ENCODE results near the gene SYNPO.

- TF ChIP-seq CTCF (conservative IDR thresholded peaks at IDR 0.05) (no peak), ZFX (IDR thresholded peaks at IDR 0.05) (no peak)
These were observed 63.3 kb downstream of the SYNPO start for GRCh38 chr5:150703762-150704161.
